HG03280 (cell line): ENCODE measurements around the gene SPCS1.

Source experiments
- ATAC-seq: cut with Tn5 transposase; IDR thresholded peaks from one replicate; pipeline ENCODE4 v1.9.1; 2021; ENCODE audit warnings: mild to moderate bottlenecking, moderate library complexity; ENCODE audit not compliant: unreplicated experiment

Gene SPCS1

GRCh38 chr3:52694528-52695189 lies 11.2 kb upstream of the SPCS1 start:
- ATAC-seq = no peak

DNA sequence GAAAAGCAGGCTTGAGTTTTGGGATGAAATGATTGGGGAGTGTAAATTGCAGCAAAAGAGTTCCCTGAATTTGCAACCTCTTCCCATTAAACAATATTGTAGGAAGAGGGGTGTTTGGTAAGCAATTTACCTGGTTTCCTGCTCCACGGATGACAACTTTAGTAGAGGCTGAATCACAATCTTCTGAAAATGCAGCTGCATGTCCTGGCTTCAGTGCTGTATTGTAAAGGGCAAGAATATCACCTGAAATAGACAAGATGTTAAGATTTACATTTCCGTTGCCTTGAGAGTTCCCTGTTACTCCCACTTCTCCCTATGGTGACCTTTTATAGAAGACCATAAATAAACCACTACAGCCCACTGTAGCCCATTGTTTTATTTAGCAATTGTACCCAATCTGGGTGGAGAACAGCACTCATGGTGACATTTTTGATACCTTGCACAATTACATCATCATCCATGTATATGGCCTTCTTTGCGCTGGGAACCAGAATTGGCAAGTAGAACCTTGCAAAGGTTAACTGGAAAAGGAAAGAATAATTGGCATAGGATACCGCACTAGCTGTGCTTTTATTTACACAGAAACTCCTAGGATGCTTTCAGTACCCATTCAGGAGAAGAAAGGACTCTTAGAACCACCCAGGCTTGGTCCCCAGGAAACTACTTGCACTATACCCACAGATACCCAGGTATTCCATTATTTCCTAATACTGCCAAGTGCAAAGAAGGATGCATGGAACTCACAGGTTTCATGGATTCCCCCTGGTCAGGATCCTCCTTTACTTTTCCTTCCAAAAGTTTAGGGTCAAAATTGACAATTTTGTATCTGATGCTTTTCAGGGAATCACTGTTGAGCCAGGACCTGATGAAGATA lies 9.9 kb upstream of the SPCS1 start:
- ATAC-seq = no peak

DNA sequence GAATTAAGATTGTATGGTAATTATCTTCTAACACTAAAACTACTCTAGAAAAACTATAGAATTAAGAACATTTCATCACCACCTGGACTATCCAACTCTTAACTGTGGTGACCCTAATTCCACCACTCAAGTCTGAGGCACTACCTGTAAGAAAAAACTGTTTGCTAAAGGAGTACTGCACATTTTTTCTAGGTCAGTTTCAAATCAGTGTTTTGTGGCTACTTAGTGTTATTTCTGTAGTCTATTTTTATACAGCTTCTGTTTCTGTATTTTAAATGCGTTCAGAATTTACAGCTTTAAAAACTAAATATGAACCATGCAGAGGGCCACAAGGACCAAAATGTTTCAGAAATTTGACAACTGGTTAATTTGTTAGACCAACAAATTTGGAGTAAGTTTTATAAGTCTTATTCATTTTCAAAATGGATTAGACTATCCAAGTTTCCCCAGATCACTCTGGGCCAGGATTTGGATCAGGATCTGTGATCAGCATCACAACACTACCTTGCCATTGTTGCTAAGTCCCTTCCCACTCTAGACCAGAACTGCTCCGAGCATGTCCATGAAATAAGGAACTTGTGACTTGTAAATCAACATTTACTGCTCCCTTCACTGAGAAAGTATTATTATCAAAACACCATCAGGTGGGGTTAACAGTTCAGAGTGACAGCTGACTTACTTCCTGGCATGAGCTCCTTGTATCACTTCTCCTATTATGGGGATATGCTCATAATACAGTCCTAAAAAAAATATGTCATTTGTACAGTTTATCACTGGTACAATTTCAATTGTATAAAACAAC lies 8.9 kb upstream of the SPCS1 start:
- no peak for ATAC-seq

GRCh38 chr3:52697632-52697965 lies 8.3 kb upstream of the SPCS1 start:
- ATAC-seq = no peak

GRCh38 chr3:52703341-52703740 lies 2.6 kb upstream of the SPCS1 start:
- no peak for ATAC-seq

GRCh38 chr3:52704611-52705437 lies 1.1 kb upstream of the SPCS1 start:
- no peak for ATAC-seq

DNA sequence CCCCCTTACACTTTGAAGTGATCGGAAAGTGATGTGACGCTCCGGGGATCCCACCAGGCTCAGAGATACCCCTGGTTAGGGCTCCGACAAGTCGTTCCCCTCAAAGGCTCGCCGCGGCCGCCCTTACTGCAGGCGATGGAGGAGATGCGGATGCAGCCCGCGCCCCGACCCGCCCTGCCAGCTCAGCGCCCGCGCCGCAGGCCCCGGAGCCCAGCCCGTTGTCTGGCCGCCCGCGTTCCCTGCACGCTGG lies 543 bp upstream of the SPCS1 start:
- no peak for ATAC-seq

- ATAC-seq = no peak
Observed at GRCh38 chr3:52707585-52707984, 1.7 kb downstream of the SPCS1 start.

DNA sequence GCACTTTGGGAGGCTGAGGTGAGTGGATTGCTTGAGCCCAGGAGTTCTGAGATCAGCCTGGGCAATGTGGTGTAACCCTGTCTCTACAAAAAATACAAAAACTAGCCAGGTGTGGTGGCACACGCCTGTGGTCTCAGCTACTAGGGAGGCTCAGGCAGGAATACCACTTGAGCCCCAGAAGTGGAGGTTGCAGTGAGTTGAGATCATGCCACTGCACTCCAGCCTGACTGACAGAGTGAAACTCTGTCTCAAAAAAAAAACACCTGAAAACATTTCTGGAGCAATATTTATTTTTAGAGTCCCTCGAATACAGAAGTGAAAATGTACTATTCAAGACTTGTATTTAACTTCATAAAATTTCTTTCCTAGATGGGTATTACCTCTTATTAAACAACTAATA lies 4.6 kb downstream of the SPCS1 start:
- ATAC-seq = no peak

DNA sequence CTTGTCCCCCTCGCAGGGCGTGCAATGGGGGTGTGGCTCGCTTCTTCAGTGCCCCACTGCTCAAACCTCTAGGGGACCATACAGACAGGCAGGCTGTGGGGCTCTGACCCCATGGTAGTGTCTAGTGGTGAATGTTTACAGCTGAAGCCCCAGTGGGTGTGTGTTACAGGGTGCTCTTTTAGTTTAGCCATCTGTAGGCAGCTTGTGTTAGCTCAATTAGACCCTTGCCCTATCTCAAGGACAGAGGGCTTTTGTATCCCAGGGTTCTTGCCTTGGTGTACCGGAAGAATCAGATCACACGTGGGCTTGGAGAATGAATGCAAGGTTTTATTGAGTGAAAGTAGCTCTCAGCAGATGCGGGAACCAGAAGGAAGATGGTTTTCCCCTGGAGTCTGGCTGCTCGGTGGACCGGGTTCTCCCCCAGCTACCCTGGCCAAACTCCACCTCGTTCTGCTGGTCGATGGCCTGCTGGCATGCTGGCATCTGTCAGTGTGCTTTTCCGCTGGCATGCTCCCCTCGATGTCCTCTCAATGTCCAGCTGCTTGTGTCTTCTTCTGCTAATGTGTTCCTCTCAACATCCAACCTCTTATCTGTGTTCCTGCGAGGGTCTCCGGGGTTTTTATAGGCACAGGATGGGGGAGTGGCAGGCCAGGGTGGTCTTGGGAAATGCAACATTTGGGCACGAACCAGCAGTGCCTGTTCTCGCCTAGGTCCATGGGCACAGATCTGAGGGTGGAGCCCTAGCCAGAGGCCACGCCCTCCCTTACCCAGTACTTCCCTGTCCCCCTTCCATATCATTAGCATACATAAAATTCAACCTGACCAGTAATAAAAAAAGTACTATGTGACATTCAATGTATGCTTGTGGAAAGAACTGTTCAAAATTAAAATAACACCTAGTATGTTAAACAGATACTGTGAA lies 6.6 kb downstream of the SPCS1 start:
- ATAC-seq = no peak

GRCh38 chr3:52714335-52715302 lies 8.7 kb downstream of the SPCS1 start:
- ATAC-seq = no peak

DNA sequence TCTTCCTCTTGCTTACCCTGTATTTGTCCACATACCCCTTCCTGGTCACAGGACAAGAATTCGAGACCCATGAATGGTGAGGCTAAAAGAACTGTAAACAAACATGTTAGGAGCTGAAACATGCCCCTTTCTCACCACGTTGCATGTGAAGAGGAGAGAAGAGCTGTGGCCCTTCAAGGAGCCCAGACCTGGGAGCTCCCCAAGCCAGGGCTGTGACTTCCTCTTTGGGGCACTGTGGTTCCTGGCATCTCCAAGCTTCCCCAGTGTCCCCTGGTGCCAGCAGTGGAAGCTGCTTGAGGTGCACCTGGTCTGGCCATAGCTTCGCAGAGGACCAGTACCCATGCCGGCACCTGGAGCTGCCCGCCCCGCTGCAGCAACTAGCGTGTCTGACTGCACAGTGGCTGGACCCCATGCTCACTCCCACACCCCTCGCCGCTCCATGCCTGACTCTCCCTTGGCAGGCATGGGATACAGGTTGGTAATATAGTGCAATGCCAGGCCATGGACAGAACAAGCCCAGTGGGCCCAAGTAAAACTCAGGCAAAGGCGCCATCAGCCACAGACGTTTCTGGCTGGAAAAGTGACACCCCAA lies 9.9 kb downstream of the SPCS1 start:
- no peak for ATAC-seq

DNA sequence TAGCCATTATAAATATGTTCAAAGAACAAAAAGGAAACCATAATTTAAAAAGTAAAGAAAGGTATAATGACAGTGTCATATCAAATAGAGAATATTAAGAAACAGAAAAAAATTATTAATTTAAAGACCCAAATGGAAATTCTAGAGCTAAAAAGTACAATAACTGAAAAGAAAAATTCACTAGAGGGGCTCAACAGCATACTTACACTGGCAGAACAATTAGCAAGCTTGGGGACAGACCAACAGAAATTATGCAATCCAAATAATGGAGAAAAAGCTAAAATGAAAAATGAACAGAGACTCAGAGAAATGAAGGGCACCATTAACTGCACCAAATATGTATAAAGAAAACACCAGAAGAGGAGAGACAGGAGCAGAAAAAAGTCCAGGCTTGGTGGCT lies 13.7 kb downstream of the SPCS1 start:
- ATAC-seq = no peak

- ATAC-seq = no peak
Observed at GRCh38 chr3:52721002-52721729, 15.3 kb downstream of the SPCS1 start.

GRCh38 chr3:52721730-52722008 lies 15.8 kb downstream of the SPCS1 start:
- ATAC-seq = no peak

DNA sequence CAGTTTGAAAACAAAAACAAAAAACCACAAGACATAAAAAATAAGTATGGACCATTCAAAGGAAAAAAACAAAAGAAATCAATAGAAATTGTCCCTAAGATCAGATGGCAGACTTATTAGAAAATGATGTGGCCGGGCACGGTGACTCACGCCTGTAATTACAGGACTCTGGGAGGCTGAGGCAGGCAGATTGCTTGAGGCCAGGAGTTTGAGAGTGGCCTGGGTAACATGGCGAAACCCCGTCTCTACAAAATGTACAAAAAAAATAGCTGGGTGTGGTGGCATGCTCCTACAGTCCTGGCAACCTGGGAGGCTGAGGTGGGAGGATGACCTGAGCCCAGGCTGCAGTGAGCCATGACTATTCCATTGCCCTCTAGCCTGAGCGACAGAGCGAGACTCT lies 16.6 kb downstream of the SPCS1 start:
- no peak for ATAC-seq

DNA sequence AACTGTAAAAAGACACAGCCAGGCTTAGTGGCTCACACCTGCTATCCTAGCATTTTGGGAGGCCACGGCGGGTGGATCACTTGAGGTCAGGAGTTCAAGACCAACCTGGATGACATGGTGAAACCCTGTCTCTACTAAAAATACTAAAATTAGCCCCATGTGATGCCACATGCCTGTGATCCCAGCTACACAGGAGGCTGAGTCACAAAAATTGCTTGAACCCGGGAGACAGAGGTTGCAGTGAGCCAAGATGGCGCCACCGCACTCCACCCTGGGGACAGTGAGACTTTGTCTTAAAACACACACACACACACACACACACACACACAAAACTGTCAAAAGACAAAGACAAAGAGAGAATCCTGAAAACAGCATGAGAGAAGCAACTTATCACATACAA lies 18.0 kb downstream of the SPCS1 start:
- ATAC-seq = no peak

DNA sequence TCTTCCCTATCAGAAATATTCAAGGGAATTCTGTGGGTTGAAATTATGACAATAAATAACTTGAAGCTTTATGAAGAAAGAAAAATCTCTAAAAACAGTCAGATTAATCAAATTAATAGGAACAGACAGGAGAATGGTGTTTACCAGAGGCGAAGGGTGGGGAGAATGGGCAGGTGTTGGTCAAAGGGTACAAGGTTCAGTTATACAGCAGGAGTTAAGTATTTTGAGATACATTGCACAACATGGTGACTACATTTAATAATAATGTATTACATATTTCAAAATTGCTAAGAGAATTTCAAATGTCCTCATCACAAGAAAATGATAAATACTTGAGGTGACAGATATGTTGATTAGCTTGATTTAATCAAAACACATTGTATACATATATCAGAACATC lies 18.6 kb downstream of the SPCS1 start:
- ATAC-seq = no peak
